ENCODE results near the gene CYP19A1.

CYP19A1 gene

GRCh38 chr15:51260202-51260601, 78.2 kb downstream of the CYP19A1 start:
- DNase-seq (ENCODE audit: low read depth) = no peak
- H3K4me3 ChIP-seq (ENCODE audit: low read depth, low read length) = no peak overlapping the region
- no peak for TF ChIP-seq CTCF (IDR thresholded peaks at IDR 0.05; ENCODE audit: control insufficient read depth, extremely low read depth, insufficient read depth)

GRCh38 chr15:51255533-51255932, 82.9 kb downstream of the CYP19A1 start:
- H3K4me3 ChIP-seq (ENCODE audit: low read depth, low read length) = no peak overlapping the region
- no peak for DNase-seq (ENCODE audit: low read depth)
- no peak for TF ChIP-seq CTCF (IDR thresholded peaks at IDR 0.05; ENCODE audit: control insufficient read depth, extremely low read depth, insufficient read depth)

- TF ChIP-seq CTCF (IDR thresholded peaks at IDR 0.05; ENCODE audit: control insufficient read depth, extremely low read depth, insufficient read depth) = no peak
- no peak overlapping the region for H3K4me3 ChIP-seq (ENCODE audit: low read depth, low read length)
- DNase-seq (ENCODE audit: low read depth) = no peak
Measured at GRCh38 chr15:51253366-51253765, 85.0 kb downstream of the CYP19A1 start.

GRCh38 chr15:51252671-51253070, 85.7 kb downstream of the CYP19A1 start:
- H3K4me3 ChIP-seq (ENCODE audit: low read depth, low read length) = no peak overlapping the region
- no peak for DNase-seq (ENCODE audit: low read depth)
- no peak for TF ChIP-seq CTCF (IDR thresholded peaks at IDR 0.05; ENCODE audit: control insufficient read depth, extremely low read depth, insufficient read depth)

- no peak for TF ChIP-seq CTCF (IDR thresholded peaks at IDR 0.05; ENCODE audit: control insufficient read depth, extremely low read depth, insufficient read depth)
- no peak for DNase-seq (ENCODE audit: low read depth)
- H3K4me3 ChIP-seq (ENCODE audit: low read depth, low read length) = no peak overlapping the region
Measured at GRCh38 chr15:51251556-51251955, 86.8 kb downstream of the CYP19A1 start.

GRCh38 chr15:51250217-51251011, 88.0 kb downstream of the CYP19A1 start:
- TF ChIP-seq CTCF (IDR thresholded peaks at IDR 0.05; ENCODE audit: control insufficient read depth, extremely low read depth, insufficient read depth) = no peak
- DNase-seq (ENCODE audit: low read depth) = no peak
- no peak overlapping the region for H3K4me3 ChIP-seq (ENCODE audit: low read depth, low read length)

GRCh38 chr15:51245628-51246027, 92.8 kb downstream of the CYP19A1 start:
- no peak for TF ChIP-seq CTCF (IDR thresholded peaks at IDR 0.05; ENCODE audit: control insufficient read depth, extremely low read depth, insufficient read depth)
- no peak for DNase-seq (ENCODE audit: low read depth)
- H3K4me3 ChIP-seq (ENCODE audit: low read depth, low read length) = no peak overlapping the region

Measured in LNCaP clone FGC (cell line).